ENCODE measurements around the gene SVIL. TPM values are rescaled to one million over a fixed set of nuclear protein-coding genes. Genes with fewer than 3 reads are reported as not detected.
A peak's percentile ranks its signal among the peaks of the same experiment; 100 is the strongest.
"Not testable (repeated sequence)": the region's sequence is repeated elsewhere in the genome, so short reads cannot be mapped to it uniquely, and the experiment has no call there.

SVIL gene
- total RNA-seq, 2 donors from 2014 or later, result 39.5 to 46.4 TPM

DNA sequence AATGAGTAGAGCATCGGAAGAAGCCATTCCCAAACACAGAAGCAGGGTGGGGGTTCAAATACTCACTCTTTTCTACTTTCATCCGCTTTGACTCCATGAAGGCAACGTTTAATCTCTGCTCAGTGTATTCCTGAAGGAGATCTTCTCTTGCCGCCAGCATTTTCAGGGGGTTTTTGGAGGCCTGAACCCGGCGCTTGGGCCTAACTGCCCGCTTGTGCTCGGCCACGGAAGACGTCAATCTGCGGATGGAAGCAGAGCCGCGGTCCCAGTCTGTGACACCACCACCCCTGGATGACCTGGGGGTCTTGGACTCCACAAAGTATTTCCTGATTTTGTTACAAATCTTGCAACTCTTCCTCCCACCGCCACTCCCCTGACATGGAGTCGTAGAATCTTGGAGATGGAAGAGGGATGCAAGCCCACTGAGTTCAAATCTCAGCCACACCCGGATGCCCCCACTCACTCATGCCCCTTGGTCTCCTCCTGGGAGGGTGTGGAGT lies 143.9 kb downstream of the SVIL start:
- not testable (repeated sequence) for ATAC-seq; H3K36me3 Mint-ChIP-seq (ENCODE audit: low read depth)

DNA sequence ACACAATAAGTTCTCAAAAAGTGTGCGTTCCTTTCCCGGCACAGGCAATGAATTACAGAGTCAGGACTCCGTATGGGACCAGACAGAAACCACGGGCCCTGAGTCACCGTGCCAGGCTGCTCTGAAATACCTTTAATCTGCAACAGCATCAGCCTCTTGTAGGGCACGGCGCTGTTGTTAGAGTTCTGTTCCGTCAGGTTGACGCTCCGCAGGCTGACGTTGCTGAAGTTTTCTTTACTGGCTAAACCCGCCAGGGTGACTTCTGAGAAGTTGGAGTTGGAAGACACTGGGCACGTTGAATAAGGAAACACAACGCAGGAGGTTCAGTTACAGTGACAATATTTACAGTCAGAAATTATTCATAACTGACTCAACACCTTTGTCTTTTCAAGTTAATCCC lies 146.3 kb downstream of the SVIL start:
- DNase-seq; H3K27ac Mint-ChIP-seq; H3K36me3 Mint-ChIP-seq (ENCODE audit: low read depth); H3K4me3 Mint-ChIP-seq; H3K27me3 Mint-ChIP-seq; H3K9me3 ChIP-seq (ENCODE audit: control insufficient read depth, low read length, poor library complexity, severe bottlenecking): not testable (repeated sequence)
- peak; percentile 71 for ATAC-seq
- peaks cover 16% of the 10 kb centered on the region for H3K4me1 Mint-ChIP-seq

More for the DNA sequence above, 143.9 kb downstream of the SVIL start:
- H3K27me3 Mint-ChIP-seq; H3K9me3 ChIP-seq (ENCODE audit: control insufficient read depth, low read length, poor library complexity, severe bottlenecking); H3K27ac Mint-ChIP-seq; H3K4me3 Mint-ChIP-seq; DNase-seq: not testable (repeated sequence)
- peaks cover 14% of the 10 kb centered on the region for H3K4me1 Mint-ChIP-seq

DNA sequence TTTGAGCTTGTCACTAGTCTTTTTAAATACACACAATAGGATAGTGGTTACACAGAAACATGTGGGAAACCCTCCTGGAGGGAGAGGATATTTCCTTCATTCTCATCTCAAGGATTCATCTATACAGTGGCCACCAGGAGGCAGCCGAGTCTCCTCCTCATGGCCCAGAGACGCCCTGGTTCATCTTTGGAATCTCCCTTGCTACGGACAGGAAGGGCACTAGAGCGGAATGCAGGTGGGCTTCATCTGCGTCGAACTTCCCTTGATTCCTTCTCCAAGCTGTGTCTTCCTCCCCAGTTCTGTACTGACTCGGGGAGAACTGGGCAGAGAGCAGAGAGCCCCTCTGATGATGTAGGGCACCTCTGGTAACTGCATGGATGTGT lies 146.9 kb downstream of the SVIL start:
- DNase-seq; H3K9me3 ChIP-seq (ENCODE audit: control insufficient read depth, low read length, poor library complexity, severe bottlenecking); H3K4me3 Mint-ChIP-seq; H3K36me3 Mint-ChIP-seq (ENCODE audit: low read depth); H3K27me3 Mint-ChIP-seq: not testable (repeated sequence)
- Mint-ChIP-seq H3K4me1 (peaks cover 19% of the 10 kb centered on the region), H3K27ac (peak overlapping the region; percentile 41)
- ATAC-seq, result peak; percentile 12

DNA sequence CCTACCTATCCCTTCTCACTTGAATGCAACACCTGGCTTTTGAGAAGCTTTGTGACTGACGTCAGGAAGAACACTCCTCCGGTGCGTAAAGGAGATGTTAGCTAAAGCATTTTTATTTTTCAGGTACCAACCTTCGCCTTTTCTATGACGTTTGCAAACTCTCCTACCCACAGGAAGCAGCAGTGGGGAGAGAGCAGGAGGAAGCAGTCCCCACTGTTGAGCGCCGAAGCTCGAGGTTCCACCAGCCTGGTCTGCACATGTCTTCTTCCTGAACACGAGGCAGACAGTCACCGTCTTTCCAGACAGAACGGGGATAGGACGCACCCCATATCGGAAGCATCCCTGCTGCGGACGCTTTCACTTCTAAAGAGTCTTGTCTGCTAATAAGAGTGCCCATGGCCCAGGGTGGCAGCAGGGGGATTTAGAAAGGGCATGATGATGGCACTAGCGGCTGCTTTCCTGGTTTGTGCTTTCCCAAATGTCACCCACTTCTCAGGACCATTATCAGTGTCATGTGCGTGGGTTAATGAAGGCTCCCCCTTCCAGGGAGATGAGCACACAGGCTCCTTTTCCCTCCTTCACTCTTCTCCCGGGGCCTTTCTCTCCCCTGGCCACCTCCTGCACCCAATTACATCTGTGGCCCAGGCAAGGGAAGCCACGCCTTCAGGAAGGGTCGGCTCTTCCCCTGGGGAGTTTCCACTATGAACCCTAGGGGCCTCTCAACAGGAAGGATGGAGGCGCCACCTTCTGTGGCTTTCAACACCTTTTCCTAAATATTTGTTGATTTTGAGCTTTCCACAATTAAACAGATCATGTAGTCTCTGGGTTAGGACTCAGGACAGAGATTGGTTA lies 147.5 kb downstream of the SVIL start:
- H3K27me3 Mint-ChIP-seq; H3K4me3 Mint-ChIP-seq; H3K9me3 ChIP-seq (ENCODE audit: control insufficient read depth, low read length, poor library complexity, severe bottlenecking); H3K36me3 Mint-ChIP-seq (ENCODE audit: low read depth); DNase-seq: not testable (repeated sequence)
- H3K27ac Mint-ChIP-seq, result peak overlapping the region; percentile 41
- ATAC-seq, result peak; percentile 41
- H3K4me1 Mint-ChIP-seq, result peaks cover 21% of the 10 kb centered on the region

DNA sequence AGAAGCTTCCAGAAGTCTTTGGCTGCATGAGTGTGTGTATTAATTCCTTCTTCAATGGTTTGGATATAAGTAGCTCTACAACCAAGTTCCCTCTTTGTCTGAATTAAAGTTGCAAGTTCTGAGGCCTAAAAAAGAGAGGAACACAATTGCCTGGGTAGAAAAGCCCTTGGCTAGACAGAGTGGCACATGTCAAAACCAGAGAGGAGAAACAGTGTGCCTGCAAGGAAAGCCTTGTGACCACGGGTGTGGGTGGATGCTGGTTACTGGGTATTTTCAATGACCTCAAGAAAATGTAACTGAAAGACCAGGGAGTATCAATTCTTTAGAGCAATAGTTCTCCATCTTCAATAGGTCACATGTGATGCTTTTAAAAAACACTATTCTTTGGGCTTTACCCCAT lies 148.3 kb downstream of the SVIL start:
- Mint-ChIP-seq H3K4me1 (peaks cover 21% of the 10 kb centered on the region), H3K36me3 (ENCODE audit: low read depth) (peaks cover 2% of the 10 kb centered on the region), H3K27ac (no peak overlapping the region)

DNA sequence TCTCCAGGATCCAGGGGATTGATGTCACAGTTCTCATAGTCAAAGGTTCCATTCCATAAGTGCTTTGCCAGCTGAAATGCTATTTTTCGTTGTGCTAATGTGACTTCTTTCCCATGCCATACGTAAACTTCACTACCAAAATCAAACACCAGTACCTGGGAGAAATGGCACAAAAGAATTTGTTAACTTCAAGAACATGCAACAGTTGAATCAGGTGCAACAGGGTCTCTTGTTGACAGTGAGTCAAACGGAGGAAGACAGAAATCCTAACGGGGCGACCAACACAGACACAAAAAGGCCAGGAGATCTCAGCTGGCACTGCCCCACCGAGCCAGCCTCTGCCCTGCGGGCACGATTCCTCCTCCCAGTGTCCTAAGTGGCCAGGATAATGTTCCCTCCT lies 150.1 kb downstream of the SVIL start:
- H3K27ac Mint-ChIP-seq, result peak overlapping the region; percentile 27
- H3K9me3 ChIP-seq (ENCODE audit: control insufficient read depth, low read length, poor library complexity, severe bottlenecking); DNase-seq; H3K36me3 Mint-ChIP-seq (ENCODE audit: low read depth); H3K27me3 Mint-ChIP-seq; H3K4me3 Mint-ChIP-seq; ATAC-seq: not testable (repeated sequence)
- H3K4me1 Mint-ChIP-seq, result peaks cover 21% of the 10 kb centered on the region

More for the DNA sequence above, 148.3 kb downstream of the SVIL start:
- no peaks in the 10 kb centered on the region for H3K27me3 Mint-ChIP-seq
- DNase-seq (no peak), ATAC-seq (no peak)
- H3K9me3 ChIP-seq (ENCODE audit: control insufficient read depth, low read length, poor library complexity, severe bottlenecking), result no peaks in the 10 kb centered on the region
- H3K4me3 Mint-ChIP-seq, result no peak overlapping the region

DNA sequence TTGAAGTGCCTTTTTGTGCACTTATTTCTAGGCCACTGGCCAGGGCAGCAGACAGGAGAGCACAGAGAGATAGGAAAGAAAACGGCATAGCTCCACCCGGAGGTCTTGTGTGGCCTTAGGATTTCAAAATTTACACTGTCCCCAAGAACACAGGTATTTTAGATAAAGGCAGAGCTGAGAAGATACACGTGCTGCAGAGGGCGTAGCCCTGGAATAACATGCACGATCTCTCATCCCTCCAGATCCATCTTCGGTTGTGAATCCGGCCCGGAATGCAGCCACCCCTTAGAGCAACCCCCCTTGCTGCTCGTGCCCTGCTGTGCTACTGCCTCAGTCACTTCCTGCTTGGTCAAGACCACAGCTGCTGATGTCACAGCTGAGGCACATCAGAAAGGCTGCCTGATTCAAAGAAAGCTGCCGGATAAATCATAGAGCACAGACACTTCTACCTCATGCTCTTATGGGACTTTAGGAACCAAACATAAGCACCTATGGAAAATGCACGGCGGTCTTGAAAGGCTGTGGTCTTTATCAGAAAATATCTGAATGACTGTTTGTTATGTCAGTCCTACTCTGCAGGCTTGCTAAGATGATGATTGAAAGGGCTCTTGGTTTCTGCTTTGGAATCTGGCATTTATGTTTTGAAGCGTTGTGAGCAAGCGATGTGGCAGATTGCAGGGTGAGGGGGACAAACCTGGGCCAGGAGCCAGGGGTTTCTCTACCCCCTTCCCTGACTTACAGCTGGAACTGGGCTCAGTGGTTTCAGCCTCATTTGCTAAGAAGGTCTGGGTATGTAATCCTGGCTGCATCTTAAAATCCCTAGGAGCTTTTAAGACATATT lies 152.0 kb downstream of the SVIL start:
- Mint-ChIP-seq H3K27ac (peak overlapping the region; percentile 54), H3K4me3 (peak overlapping the region; percentile 5), H3K27me3 (no peaks in the 10 kb centered on the region), H3K4me1 (peaks cover 16% of the 10 kb centered on the region), H3K36me3 (ENCODE audit: low read depth) (peaks cover 9% of the 10 kb centered on the region)
- ATAC-seq, result peak; percentile 71
- H3K9me3 ChIP-seq (ENCODE audit: control insufficient read depth, low read length, poor library complexity, severe bottlenecking), result no peaks in the 10 kb centered on the region
- DNase-seq, result no peak

DNA sequence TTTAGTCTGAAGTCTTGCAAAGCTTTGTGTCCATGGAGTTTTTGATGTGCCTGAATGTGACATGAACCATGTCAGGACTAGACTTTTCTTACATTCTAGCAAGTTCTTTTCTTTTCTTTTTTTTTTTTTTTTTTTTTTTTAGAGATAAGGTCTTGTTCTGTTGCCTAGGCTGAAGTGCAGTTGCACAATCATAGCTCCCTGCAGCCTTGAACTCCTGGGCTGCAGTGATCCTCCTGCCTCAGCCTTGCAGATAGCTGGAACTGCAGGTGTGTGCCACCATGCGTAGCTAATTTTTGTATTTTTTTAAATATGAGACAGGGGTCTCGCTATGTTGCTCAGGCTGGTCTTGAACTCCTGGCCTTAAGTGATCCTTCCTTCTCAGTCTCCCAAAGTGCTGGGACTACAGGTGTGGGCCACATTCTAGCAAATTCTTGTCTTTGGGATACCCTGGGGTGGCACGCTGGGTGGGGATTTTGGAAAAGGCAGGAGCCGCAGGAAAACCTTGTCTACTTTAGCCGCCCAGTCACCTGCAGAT lies 152.8 kb downstream of the SVIL start:
- no peak overlapping the region for H3K4me3 Mint-ChIP-seq
- H3K36me3 Mint-ChIP-seq (ENCODE audit: low read depth), result peaks cover 9% of the 10 kb centered on the region
- H3K27me3 Mint-ChIP-seq, result no peaks in the 10 kb centered on the region
- no peak for ATAC-seq
- H3K9me3 ChIP-seq (ENCODE audit: control insufficient read depth, low read length, poor library complexity, severe bottlenecking), result no peaks in the 10 kb centered on the region
- peaks cover 11% of the 10 kb centered on the region for H3K4me1 Mint-ChIP-seq
- H3K27ac Mint-ChIP-seq, result peak overlapping the region; percentile 54
- DNase-seq, result no peak

DNA sequence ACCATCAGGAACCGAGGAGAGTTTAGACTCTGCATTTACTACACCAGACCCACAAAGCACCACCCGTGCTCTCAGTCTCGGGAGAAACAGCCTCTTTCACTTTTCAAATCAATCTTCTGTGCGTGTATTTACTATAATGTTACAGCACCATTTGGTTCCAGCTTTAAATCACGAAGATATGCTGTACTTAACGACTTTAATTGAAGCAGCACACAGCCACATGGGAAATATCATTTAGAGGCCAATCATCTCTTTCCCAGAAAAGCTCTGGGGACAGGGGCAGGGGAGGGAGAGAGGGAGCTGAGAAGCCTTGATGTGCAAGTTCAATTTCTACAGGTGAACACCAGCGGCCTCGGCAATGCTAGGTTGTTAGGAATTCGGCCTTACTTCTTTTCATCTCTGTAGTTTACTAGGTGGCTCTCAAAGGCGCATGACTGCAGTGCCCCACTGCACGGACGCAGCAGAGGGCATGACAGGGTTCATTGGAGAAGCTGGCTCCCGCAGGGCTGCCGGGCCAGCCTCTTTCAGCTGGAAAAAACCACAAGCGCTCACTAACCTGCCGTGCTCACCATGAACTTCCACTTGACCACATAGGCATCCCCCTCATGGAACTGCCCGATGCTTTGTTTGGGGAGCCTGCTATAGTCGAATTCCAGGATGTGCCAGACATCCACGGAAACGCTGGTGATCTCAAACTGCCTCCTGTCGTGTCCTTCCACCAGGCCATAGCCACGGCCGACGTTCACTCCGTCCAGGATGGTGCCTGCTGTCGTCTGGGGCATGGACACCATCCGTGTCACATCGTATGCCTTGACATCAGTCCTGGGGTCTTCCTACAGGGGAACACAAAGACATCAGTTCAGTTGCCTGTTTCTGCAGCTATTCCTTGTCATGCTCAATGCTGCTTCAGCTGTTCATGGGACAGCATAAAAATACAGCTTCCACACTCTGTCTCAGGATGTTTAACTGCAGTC lies 154.5 kb downstream of the SVIL start:
- no peak for ATAC-seq
- no peaks in the 10 kb centered on the region for H3K27me3 Mint-ChIP-seq
- no peak overlapping the region for H3K4me3 Mint-ChIP-seq
- DNase-seq, result no peak
- H3K4me1 Mint-ChIP-seq, result peaks cover 9% of the 10 kb centered on the region
- H3K9me3 ChIP-seq (ENCODE audit: control insufficient read depth, low read length, poor library complexity, severe bottlenecking), result no peaks in the 10 kb centered on the region
- peaks cover 9% of the 10 kb centered on the region for H3K36me3 Mint-ChIP-seq (ENCODE audit: low read depth)
- no peak overlapping the region for H3K27ac Mint-ChIP-seq

DNA sequence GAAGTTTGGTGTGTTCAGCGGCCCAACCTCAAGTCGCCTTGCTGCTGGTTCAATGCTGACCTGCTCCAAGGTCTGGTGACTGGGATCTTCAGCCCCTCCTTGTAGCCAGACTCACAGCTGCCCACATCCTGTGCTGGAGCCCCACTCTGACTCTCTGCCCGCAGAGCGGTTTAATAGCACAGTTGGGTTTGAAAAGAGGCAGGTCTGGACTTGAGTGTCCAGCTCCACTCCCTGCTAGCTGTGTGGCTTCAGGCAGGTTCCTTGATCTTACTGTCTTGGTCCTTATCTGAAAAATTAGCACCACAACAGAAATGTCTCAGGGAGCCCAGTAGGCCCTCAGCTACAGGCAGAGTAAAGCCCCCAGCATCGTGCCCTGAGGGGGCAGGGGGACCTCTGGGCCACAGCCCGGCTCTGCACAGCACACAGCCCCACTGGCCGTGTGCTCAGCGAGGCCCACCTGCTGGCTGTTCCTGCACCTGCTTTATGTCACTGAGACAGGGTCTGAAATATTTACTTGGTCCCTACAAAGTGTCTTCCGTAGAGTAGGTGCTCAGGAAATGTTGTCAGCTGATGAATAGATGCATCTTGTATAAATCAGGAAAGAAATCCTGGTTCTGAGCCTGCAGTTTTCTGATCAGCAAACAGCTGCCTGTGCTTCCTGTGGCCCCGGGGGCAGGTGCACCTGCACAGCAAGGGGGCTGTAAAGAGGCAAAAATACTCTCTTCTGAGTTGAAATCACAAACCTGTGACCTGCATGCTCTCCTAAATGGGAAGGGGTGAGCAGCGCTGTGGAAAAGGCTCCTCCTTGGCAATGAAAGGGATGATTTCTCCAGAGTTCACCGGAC lies 155.5 kb downstream of the SVIL start:
- Mint-ChIP-seq H3K27ac (no peak overlapping the region), H3K4me1 (peaks cover 7% of the 10 kb centered on the region), H3K27me3 (no peaks in the 10 kb centered on the region), H3K4me3 (no peak overlapping the region), H3K36me3 (ENCODE audit: low read depth) (peaks cover 9% of the 10 kb centered on the region)
- no peaks in the 10 kb centered on the region for H3K9me3 ChIP-seq (ENCODE audit: control insufficient read depth, low read length, poor library complexity, severe bottlenecking)
- DNase-seq (no peak), ATAC-seq (peak; percentile 50)

DNA sequence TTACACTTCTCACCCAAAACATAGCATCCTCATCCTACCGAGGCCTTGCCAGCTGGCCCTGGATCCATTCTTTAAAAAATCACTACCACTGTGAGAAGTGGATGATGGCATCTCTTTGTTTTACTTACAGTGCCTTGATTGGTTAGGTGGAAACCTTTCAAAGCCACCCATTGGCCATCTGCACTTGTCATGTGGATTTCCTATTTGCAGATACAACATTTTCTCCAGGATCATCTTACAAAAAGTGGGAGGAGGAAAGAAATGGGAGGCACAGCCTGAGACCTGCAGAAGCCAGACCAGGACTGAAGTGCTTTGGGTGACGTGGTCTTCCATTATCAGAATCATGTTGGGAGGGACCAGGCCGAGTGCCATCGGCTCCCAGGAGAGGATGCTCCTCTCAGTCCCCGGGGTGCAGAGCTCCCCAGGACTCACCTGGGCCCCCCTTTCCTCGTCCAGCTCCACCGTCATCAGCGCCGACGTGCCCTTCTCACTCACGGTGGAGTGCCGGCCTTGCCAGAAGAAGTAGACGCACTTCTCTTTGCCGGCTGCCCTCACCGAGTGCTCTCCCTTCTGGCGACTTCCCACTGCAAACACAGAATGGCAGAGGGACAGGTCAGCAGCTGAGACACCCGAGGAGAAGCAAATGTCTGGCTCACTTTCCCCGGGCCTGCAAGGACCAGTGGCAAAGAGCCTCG lies 161.2 kb downstream of the SVIL start:
- H3K27me3 Mint-ChIP-seq, result no peaks in the 10 kb centered on the region
- no peak for DNase-seq
- H3K36me3 Mint-ChIP-seq (ENCODE audit: low read depth), result peaks cover 13% of the 10 kb centered on the region
- ATAC-seq, result no peak
- no peak overlapping the region for H3K4me3 Mint-ChIP-seq
- H3K9me3 ChIP-seq (ENCODE audit: control insufficient read depth, low read length, poor library complexity, severe bottlenecking), result no peaks in the 10 kb centered on the region
- no peak overlapping the region for H3K27ac Mint-ChIP-seq
- peaks cover 2% of the 10 kb centered on the region for H3K4me1 Mint-ChIP-seq
